ENCODE data around the gene MAPK6. TPM values are rescaled to one million over a fixed set of nuclear protein-coding genes. Genes with fewer than 3 reads are reported as not detected.

MAPK6 gene
- polyA plus RNA-seq, 1 donor from 2014 or later: 140 TPM

DNA sequence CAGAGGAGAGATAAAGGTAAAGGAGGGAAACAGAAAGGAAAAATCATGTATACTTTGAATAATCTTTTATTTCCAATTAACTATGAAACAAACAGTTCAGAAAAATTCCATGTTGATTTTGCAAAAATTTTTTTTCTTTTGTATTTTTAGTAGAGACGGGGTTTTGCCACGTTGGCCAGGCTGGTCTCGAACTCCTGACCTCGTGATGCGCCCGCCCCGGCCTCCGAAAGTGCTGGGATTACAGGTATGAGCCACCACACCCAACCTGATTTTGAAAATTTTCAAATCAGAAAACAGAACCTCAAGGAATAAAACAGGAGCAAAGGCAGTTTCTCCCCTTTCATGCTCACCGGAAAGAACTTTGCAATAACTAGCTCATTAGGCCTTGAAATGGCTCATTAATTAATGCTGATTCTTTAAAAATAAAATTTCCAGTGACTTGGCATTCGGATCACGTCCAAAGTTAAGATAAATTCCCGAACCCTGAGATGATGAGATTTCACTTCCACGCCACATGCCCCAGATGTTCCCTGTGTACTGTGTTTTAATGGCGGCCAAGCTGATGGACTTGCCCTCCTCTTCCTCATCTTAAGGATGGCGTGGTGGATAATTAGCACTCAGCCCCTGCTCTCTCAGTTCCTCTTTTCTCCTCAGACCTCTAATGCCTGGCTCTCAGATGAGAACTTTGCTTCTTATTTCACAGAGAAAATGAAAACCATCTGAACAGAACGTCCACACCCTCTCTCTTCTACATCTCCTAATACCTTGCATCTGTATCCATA lies 82.7 kb downstream of the MAPK6 start:
- no peak overlapping the region for H3K4me3 ChIP-seq (ENCODE audit: low read length)
- H3K27me3 ChIP-seq (ENCODE audit: insufficient read depth, low read depth, low read length): no peaks in the 10 kb centered on the region
- TF ChIP-seq POLR2AphosphoS5 (IDR thresholded peaks at IDR 0.05): no peak
- TF ChIP-seq MXI1 (conservative IDR thresholded peaks at IDR 0.05; ENCODE audit: poor library complexity, severe bottlenecking): no peak
- TF ChIP-seq, protein P1, sequence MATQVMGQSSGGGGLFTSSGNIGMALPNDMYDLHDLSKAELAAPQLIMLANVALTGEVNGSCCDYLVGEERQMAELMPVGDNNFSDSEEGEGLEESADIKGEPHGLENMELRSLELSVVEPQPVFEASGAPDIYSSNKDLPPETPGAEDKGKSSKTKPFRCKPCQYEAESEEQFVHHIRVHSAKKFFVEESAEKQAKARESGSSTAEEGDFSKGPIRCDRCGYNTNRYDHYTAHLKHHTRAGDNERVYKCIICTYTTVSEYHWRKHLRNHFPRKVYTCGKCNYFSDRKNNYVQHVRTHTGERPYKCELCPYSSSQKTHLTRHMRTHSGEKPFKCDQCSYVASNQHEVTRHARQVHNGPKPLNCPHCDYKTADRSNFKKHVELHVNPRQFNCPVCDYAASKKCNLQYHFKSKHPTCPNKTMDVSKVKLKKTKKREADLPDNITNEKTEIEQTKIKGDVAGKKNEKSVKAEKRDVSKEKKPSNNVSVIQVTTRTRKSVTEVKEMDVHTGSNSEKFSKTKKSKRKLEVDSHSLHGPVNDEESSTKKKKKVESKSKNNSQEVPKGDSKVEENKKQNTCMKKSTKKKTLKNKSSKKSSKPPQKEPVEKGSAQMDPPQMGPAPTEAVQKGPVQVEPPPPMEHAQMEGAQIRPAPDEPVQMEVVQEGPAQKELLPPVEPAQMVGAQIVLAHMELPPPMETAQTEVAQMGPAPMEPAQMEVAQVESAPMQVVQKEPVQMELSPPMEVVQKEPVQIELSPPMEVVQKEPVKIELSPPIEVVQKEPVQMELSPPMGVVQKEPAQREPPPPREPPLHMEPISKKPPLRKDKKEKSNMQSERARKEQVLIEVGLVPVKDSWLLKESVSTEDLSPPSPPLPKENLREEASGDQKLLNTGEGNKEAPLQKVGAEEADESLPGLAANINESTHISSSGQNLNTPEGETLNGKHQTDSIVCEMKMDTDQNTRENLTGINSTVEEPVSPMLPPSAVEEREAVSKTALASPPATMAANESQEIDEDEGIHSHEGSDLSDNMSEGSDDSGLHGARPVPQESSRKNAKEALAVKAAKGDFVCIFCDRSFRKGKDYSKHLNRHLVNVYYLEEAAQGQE (IDR thresholded peaks at IDR 0.05; ENCODE audit: borderline replicate concordance): no peak
- no peak for TF ChIP-seq EZH2 (IDR thresholded peaks at IDR 0.05; ENCODE audit: borderline replicate concordance, insufficient read depth, low read length, poor library complexity, severe bottlenecking)
- TF ChIP-seq TAF1 (IDR thresholded peaks at IDR 0.05; ENCODE audit: low read depth): no peak
- TF ChIP-seq EP300 (conservative IDR thresholded peaks at IDR 0.05; ENCODE audit: poor library complexity, severe bottlenecking): no peak
- TF ChIP-seq, protein P2, sequence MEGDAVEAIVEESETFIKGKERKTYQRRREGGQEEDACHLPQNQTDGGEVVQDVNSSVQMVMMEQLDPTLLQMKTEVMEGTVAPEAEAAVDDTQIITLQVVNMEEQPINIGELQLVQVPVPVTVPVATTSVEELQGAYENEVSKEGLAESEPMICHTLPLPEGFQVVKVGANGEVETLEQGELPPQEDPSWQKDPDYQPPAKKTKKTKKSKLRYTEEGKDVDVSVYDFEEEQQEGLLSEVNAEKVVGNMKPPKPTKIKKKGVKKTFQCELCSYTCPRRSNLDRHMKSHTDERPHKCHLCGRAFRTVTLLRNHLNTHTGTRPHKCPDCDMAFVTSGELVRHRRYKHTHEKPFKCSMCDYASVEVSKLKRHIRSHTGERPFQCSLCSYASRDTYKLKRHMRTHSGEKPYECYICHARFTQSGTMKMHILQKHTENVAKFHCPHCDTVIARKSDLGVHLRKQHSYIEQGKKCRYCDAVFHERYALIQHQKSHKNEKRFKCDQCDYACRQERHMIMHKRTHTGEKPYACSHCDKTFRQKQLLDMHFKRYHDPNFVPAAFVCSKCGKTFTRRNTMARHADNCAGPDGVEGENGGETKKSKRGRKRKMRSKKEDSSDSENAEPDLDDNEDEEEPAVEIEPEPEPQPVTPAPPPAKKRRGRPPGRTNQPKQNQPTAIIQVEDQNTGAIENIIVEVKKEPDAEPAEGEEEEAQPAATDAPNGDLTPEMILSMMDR (IDR thresholded peaks at IDR 0.05; ENCODE audit: poor library complexity, severe bottlenecking): no peak
- no peak for TF ChIP-seq SMC3 (conservative IDR thresholded peaks at IDR 0.05; ENCODE audit: poor library complexity)
- no peak for TF ChIP-seq RAD21 (conservative IDR thresholded peaks at IDR 0.05)
- no peak overlapping the region for H3K27ac ChIP-seq (ENCODE audit: low read length)
- H3K9me3 ChIP-seq (ENCODE audit: low read length): no peaks in the 10 kb centered on the region
- H3K9me2 ChIP-seq (ENCODE audit: insufficient read depth, low read length): no peaks in the 10 kb centered on the region
- no peaks in the 10 kb centered on the region for H3F3A ChIP-seq (ENCODE audit: insufficient read depth, low read length, poor library complexity, severe bottlenecking)
- H4K20me1 ChIP-seq (ENCODE audit: insufficient read depth): no peaks in the 10 kb centered on the region
- no peak overlapping the region for H2AFZ ChIP-seq (ENCODE audit: low read depth, low read length)
- H3K79me2 ChIP-seq (replicated peaks; ENCODE audit: insufficient read depth, low read length): no peaks in the 10 kb centered on the region
- no peak overlapping the region for H3K9ac ChIP-seq (ENCODE audit: low read length)
- no peaks in the 10 kb centered on the region for H3K36me3 ChIP-seq (ENCODE audit: insufficient read depth, low read length)
- no peak overlapping the region for H3K4me2 ChIP-seq (ENCODE audit: low read length)

DNA sequence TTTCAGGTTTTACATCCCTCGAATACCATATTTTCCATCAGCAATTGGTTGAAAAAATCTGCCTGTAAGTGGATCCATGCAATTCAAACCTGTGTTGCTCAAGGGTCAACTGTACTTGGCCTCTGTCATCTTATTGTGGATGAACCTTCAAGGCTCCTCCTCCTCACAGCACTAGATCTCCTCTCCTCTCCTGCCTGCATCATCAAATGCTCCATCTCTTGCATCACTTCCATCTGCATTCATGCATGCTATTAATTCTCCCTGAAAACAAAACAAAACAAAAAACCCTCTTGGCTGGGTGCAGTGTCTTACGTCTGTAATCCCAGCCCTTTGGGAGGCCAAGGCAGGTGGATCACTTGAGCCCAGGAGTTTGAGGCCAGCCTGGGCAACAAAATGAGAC lies 83.4 kb downstream of the MAPK6 start:
- H3K9me3 ChIP-seq (ENCODE audit: low read length): no peaks in the 10 kb centered on the region
- no peaks in the 10 kb centered on the region for H3F3A ChIP-seq (ENCODE audit: insufficient read depth, low read length, poor library complexity, severe bottlenecking)
- no peak overlapping the region for H3K27ac ChIP-seq (ENCODE audit: low read length)
- no peaks in the 10 kb centered on the region for H3K79me2 ChIP-seq (replicated peaks; ENCODE audit: insufficient read depth, low read length)
- H3K4me3 ChIP-seq (ENCODE audit: low read length): no peak overlapping the region
- no peaks in the 10 kb centered on the region for H4K20me1 ChIP-seq (ENCODE audit: insufficient read depth)
- H3K9ac ChIP-seq (ENCODE audit: low read length): no peak overlapping the region
- H3K4me2 ChIP-seq (ENCODE audit: low read length): no peak overlapping the region
- no peak for TF ChIP-seq POLR2AphosphoS5 (IDR thresholded peaks at IDR 0.05)
- no peak for TF ChIP-seq EZH2 (IDR thresholded peaks at IDR 0.05; ENCODE audit: borderline replicate concordance, insufficient read depth, low read length, poor library complexity, severe bottlenecking)
- no peak for TF ChIP-seq EP300 (conservative IDR thresholded peaks at IDR 0.05; ENCODE audit: poor library complexity, severe bottlenecking)
- TF ChIP-seq, protein P1 (IDR thresholded peaks at IDR 0.05; ENCODE audit: borderline replicate concordance): no peak
- H3K36me3 ChIP-seq (ENCODE audit: insufficient read depth, low read length): no peaks in the 10 kb centered on the region
- no peak overlapping the region for H2AFZ ChIP-seq (ENCODE audit: low read depth, low read length)
- H3K27me3 ChIP-seq (ENCODE audit: insufficient read depth, low read depth, low read length): no peaks in the 10 kb centered on the region
- no peaks in the 10 kb centered on the region for H3K9me2 ChIP-seq (ENCODE audit: insufficient read depth, low read length)

All from neural cell (in vitro differentiated cells).